GM19324 (cell line): ENCODE measurements around the gene FAM53B.

Source experiments
- ATAC-seq: cut with Tn5 transposase; IDR thresholded peaks from one replicate; pipeline ENCODE4 v1.9.1; 2021; ENCODE audit warnings: mild to moderate bottlenecking, moderate library complexity; ENCODE audit not compliant: unreplicated experiment, low FRiP score

The FAM53B gene

GRCh38 chr10:124711145-124711544 is 33.0 kb downstream of the FAM53B start:
- ATAC-seq, result no peak

- no peak for ATAC-seq
These were observed 33.8 kb downstream of the FAM53B start for GRCh38 chr10:124710266-124710881.

GRCh38 chr10:124709861-124710260 is 34.3 kb downstream of the FAM53B start:
- no peak for ATAC-seq

- no peak for ATAC-seq
These were observed 35.2 kb downstream of the FAM53B start for GRCh38 chr10:124708922-124709520.

GRCh38 chr10:124708246-124708779 is 35.9 kb downstream of the FAM53B start:
- ATAC-seq, result no peak

- no peak for ATAC-seq
These were observed 36.6 kb downstream of the FAM53B start for GRCh38 chr10:124707551-124707950.

- ATAC-seq, result no peak
These were observed 37.1 kb downstream of the FAM53B start for GRCh38 chr10:124707144-124707467.

- no peak for ATAC-seq
These were observed 37.6 kb downstream of the FAM53B start for GRCh38 chr10:124706462-124707143.

GRCh38 chr10:124705817-124706461 is 38.2 kb downstream of the FAM53B start:
- ATAC-seq, result no peak

GRCh38 chr10:124705381-124705740 is 38.8 kb downstream of the FAM53B start:
- ATAC-seq, result no peak

- ATAC-seq, result no peak
These were observed 39.5 kb downstream of the FAM53B start for GRCh38 chr10:124704428-124705380.

GRCh38 chr10:124703778-124704427 is 40.3 kb downstream of the FAM53B start:
- ATAC-seq, result no peak

GRCh38 chr10:124703372-124703771 is 40.8 kb downstream of the FAM53B start:
- ATAC-seq, result no peak

GRCh38 chr10:124701881-124702656 is 42.1 kb downstream of the FAM53B start:
- ATAC-seq, result no peak

- ATAC-seq, result no peak
These were observed 42.7 kb downstream of the FAM53B start for GRCh38 chr10:124701435-124701834.

- no peak for ATAC-seq
These were observed 43.2 kb downstream of the FAM53B start for GRCh38 chr10:124701038-124701365.

GRCh38 chr10:124700293-124701037 is 43.7 kb downstream of the FAM53B start:
- no peak for ATAC-seq

- no peak for ATAC-seq
These were observed 44.5 kb downstream of the FAM53B start for GRCh38 chr10:124699471-124700292.
